SK-N-MC (cell line): ENCODE data around the gene NPSR1.
"Not testable (repeated sequence)": the region's sequence is repeated elsewhere in the genome, so short reads cannot be mapped to it uniquely, and the experiment has no call there.

ENCODE experiments used
- DNase-seq: peaks from one replicate; pipeline ENCODE4 v3.0.0-alpha.2; 2011; ENCODE audit warnings: low read depth, low spot score
- H3K27ac ChIP-seq: fragments of 200-600 bp; sonication (generic); 2 replicates; pipeline ENCODE4 v1.5.1; 2016; ENCODE audit warnings: mixed run types
- H3K36me3 ChIP-seq: fragments of 200-600 bp; sonication (generic); 2 replicates; pipeline ENCODE4 v1.6.1; 2017; ENCODE audit warnings: antibody characterized with exemption, low read length, mixed read lengths; ENCODE audit not compliant: insufficient read depth
- H3K4me3 ChIP-seq: fragments of 200-600 bp; sonication (generic); 2 replicates; pipeline ENCODE4 v1.5.1; 2016
- H3K9ac ChIP-seq: fragments of 200-600 bp; sonication (generic); 2 replicates; pipeline ENCODE4 v1.8.0; 2017; ENCODE audit warnings: mixed run types, mixed read lengths; ENCODE audit not compliant: insufficient read length
- H3K9me3 ChIP-seq: fragments of 200-600 bp; sonication (generic); 2 replicates; pipeline ENCODE4 v1.6.1; 2017; ENCODE audit warnings: low read depth, mild to moderate bottlenecking, antibody characterized with exemption, low read length, moderate library complexity, mixed read lengths
- EZH2 ChIP-seq: fragments of 200-600 bp; sonication (generic); IDR thresholded peaks from one replicate; pipeline ENCODE4 v1.6.1; 2017; ENCODE audit warnings: antibody characterized with exemption
- FOXP2 ChIP-seq: optimal IDR thresholded peaks from 2 replicates; pipeline ENCODE3; 2011; ENCODE audit warnings: mild to moderate bottlenecking, moderate library complexity; ENCODE audit not compliant: insufficient read depth; ENCODE audit errors: extremely low read length, control extremely low read depth
- POLR2AphosphoS5 ChIP-seq: IDR thresholded peaks from 2 replicates; pipeline ENCODE4 v1.6.1; 2012; ENCODE audit warnings: mild to moderate bottlenecking, low read depth, low read length, borderline replicate concordance

Gene NPSR1, protein sequence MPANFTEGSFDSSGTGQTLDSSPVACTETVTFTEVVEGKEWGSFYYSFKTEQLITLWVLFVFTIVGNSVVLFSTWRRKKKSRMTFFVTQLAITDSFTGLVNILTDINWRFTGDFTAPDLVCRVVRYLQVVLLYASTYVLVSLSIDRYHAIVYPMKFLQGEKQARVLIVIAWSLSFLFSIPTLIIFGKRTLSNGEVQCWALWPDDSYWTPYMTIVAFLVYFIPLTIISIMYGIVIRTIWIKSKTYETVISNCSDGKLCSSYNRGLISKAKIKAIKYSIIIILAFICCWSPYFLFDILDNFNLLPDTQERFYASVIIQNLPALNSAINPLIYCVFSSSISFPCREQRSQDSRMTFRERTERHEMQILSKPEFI

DNA sequence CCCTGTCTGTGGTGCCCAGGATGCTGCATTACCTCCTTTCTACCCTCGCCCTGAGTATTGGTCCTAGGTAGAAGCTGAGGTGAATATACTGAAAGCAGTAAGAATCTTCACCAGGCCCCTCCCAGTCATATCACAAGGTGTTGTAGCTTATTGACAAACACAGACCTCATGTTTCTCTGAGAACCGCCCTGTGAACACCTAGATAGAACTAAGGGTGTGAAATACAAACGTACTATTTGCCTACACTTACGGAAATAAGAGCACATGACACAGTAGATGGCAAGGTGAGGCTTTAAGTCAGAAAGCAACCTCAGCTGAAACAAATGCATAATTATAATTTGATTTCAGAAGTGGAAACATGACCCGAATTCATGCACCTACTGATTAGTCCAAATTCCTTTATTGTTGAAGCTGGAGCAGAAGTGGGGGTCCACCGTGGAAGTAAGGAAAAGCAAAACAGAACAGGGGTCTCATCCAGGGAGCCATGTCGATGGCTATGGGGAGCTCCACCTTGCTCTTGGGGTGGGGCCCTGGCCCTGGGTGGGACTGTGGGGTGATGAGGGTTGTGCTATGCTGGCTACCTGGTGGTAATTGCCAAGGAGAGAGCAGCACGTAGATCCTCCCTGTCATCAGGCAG, at the start of gene NPSR1:
TSS of gene NPSR1 (plus strand) at position 587 of the 637 bp plus-strand sequence. CDS start 195 bp downstream, outside the sequence.
- H3K4me3 ChIP-seq: no peak within 1 kb of the TSS
- TF ChIP-seq FOXP2: no peak
- no peak for TF ChIP-seq EZH2
- no peak for TF ChIP-seq POLR2AphosphoS5
- H3K9ac ChIP-seq: no peak within 1 kb of the TSS
- H3K27ac ChIP-seq: no peak within 1 kb of the TSS
- DNase-seq: no peak
- no peaks in the 10 kb centered on the region for H3K9me3 ChIP-seq
- H3K36me3 ChIP-seq: no peaks in the 10 kb centered on the region

DNA sequence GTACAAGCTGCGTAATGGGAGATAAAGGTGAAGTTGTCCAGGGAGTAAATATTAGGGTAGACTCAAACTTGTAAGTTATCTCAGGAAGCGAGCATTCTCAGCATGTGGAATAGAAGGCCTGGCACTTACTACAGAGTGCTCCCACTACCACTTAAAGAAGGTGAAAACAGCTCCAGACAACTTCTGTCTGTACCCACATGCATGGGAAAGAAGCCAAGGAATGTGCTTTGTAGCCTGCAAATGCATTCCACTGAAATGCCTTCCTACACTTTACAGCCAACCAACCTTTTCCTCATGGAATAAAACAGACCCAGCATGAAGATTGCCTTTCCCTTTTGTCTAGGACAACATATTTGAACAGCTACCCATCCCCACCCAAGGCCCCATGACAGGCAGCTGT, 45.4 kb upstream of the NPSR1 start:
- Histone ChIP-seq H3K9ac (no peak overlapping the region), H3K27ac (no peak overlapping the region), H3K36me3 (no peaks in the 10 kb centered on the region), H3K4me3 (no peak overlapping the region), H3K9me3 (no peaks in the 10 kb centered on the region)
- TF ChIP-seq EZH2 (no peak), POLR2AphosphoS5 (no peak), FOXP2 (no peak)
- DNase-seq: no peak

DNA sequence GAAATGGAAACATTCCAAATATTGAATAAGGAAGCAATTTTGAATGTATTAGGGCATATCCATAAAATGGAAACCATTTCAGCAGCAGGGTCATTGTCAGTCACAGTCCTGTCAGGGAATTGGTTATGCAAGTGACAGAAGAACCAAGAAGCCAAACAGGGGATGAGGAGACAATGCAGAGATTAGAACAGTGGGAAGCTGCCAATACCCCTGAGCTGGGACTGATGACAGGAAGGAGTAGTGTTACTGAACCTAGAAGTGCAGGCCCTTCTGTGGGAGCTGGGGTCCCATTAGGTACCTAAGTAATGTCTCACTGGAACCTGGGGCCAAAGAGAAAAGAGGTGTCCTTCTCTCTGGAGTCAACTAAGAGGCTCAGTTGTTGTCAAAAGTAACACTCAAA, 37.6 kb upstream of the NPSR1 start:
- TF ChIP-seq POLR2AphosphoS5 (no peak), FOXP2 (no peak), EZH2 (no peak)
- no peaks in the 10 kb centered on the region for H3K36me3 ChIP-seq
- H3K9ac ChIP-seq: no peak overlapping the region
- DNase-seq: no peak
- H3K4me3 ChIP-seq: no peak overlapping the region
- no peaks in the 10 kb centered on the region for H3K9me3 ChIP-seq
- no peak overlapping the region for H3K27ac ChIP-seq

DNA sequence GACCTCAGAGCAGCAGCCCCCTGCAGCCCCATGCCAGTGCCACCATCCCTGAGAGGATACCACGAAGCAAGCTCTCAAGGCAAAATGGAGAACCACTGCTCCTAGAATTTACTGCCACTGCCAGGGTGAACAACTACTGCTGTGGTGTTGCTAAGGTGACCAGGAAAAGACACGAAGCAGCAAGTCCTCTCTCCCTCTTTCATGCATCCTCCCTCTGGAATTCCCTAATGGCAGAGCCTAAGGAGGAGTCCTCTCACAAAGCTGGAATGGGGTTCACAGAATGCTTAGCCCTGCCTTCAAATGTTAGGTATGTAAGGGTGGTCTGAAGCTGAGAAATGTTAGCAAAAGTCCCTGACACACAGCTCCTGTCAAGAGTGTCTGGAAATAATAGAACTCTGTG, 35.8 kb upstream of the NPSR1 start:
- H3K27ac ChIP-seq: no peak overlapping the region
- no peak overlapping the region for H3K4me3 ChIP-seq
- no peaks in the 10 kb centered on the region for H3K9me3 ChIP-seq
- TF ChIP-seq EZH2 (no peak), FOXP2 (no peak), POLR2AphosphoS5 (no peak)
- DNase-seq: no peak
- H3K36me3 ChIP-seq: no peaks in the 10 kb centered on the region
- no peak overlapping the region for H3K9ac ChIP-seq

DNA sequence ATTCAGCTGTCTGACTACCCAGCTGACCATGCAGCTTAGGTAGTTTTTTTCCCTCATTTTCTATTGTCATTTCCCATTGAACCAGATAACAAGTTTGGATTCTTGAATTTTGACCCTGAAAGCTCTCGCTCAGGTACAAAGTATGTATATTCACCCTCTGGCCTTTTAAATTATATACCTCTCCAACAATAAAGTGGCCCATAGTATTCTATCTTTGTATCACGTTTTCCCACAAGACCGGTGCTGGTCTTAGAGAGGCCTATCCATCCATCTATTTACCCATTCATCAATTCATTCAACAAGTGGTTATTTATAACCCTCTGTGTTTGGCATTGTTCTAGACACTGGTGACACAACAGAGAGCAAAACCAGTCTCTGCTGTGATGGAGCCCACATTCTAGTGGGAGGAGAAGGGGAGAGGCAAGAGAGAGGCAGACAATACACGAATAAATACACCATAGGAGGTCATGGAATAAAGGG, 35.2 kb upstream of the NPSR1 start:
- H3K36me3 ChIP-seq: no peaks in the 10 kb centered on the region
- H3K9ac ChIP-seq: no peak overlapping the region
- no peak overlapping the region for H3K4me3 ChIP-seq
- no peaks in the 10 kb centered on the region for H3K9me3 ChIP-seq
- TF ChIP-seq POLR2AphosphoS5 (no peak), FOXP2 (no peak), EZH2 (no peak)
- DNase-seq: no peak
- H3K27ac ChIP-seq: no peak overlapping the region

DNA sequence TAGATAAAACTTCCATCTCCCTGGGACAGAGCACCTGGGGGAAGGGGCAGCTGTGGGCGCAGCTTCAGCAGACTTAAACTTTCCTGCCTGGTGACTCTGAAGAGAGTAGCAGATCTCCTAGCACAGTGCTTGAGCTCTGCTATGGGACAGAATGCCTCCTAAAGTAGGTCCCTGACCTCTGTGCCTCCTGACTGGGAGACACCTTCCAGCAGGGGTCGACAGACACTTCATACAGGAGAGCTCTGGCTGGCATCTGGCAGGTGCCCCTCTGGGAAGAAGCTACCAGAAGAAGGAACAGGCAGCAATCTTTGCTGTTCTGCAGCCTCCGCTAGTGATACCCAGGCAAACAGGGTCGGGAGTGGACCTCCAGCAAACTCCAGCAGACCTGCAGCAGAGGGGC, 29.4 kb upstream of the NPSR1 start:
- not testable (repeated sequence) for H3K9me3 ChIP-seq, H3K9ac ChIP-seq, H3K36me3 ChIP-seq, DNase-seq, H3K4me3 ChIP-seq, H3K27ac ChIP-seq

DNA sequence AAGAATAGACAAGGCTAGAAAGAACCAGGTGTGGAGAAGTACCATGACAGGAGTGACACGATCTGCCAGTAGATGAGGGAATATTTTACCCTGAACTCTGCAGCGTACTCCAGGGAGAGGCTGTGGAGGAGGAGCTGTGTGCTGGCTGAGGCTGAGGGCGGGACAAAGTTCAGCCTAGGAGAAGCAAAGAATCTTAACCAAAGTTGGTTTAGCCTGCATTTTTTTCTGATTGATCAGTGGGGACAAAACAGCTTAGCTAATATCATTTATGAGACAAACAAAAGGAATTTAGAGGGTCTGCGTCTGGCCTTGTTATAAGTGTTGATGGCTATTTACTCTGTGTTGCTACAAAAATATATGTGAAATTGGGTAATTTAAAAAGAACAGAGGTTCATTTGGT, 5.2 kb upstream of the NPSR1 start:
- DNase-seq: no peak
- no peak overlapping the region for H3K27ac ChIP-seq

DNA sequence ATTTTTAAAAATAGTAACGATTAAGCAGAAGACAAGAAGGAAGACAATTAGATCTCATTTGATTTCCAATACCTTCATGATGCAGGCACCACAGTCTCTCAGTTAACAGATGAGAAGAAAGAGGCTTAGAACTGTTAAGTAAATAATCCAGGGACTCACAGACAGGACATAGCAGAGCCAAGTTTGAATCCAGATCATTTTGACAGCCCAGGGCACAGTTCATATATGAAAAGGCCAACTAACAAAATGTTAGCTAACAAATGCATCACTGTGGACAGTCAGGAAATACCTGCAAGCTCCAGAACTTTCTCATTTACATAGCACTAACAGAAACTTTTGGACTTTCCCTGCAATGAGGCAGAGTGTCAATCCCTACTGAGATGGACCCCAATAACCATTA, 4.2 kb upstream of the NPSR1 start:
- TF ChIP-seq FOXP2 (no peak), POLR2AphosphoS5 (no peak), EZH2 (no peak)
- Histone ChIP-seq H3K4me3 (no peak overlapping the region), H3K9me3 (no peaks in the 10 kb centered on the region), H3K27ac (no peak overlapping the region), H3K36me3 (no peaks in the 10 kb centered on the region), H3K9ac (no peak overlapping the region)
- no peak for DNase-seq

More for the DNA sequence above, 5.2 kb upstream of the NPSR1 start:
- no peaks in the 10 kb centered on the region for H3K36me3 ChIP-seq
- no peak overlapping the region for H3K9ac ChIP-seq
- no peaks in the 10 kb centered on the region for H3K9me3 ChIP-seq
- TF ChIP-seq POLR2AphosphoS5: no peak
- no peak for TF ChIP-seq FOXP2
- no peak for TF ChIP-seq EZH2
- H3K4me3 ChIP-seq: no peak overlapping the region

DNA sequence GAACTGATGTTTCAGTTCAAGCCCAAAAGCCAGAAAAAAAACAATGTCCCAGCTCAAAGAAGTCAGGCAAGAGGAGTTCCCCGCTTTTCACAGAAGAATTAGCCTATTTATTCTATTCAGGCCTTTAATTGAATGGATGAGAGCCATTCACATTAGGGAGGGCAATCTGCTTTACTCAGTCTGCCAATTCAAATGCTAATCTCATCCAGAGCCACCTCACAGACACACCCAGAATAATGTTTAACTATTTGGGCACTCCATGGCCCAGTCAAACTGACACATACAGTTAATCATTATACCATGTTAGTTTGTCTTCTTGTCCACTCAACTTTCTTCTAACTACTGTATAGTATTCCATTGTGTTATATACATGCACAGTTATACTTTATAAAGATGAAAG, 2.6 kb upstream of the NPSR1 start:
- no peak overlapping the region for H3K9ac ChIP-seq
- H3K27ac ChIP-seq: no peak overlapping the region
- TF ChIP-seq EZH2 (no peak), FOXP2 (no peak), POLR2AphosphoS5 (no peak)
- DNase-seq: no peak
- no peaks in the 10 kb centered on the region for H3K36me3 ChIP-seq
- H3K4me3 ChIP-seq: no peak overlapping the region
- no peaks in the 10 kb centered on the region for H3K9me3 ChIP-seq
